Measurements from ENCODE around the gene TPH2. TPM values are rescaled to one million over a fixed set of nuclear protein-coding genes. Genes with fewer than 3 reads are reported as not detected.

TPH2 gene
- polyA plus RNA-seq, 1 donor (not counting 4 experiments of a cell fraction or from before 2014, with no cell fraction given) = not detected

- Histone ChIP-seq H4K20me1 (ENCODE audit: control insufficient read depth, extremely low read depth, insufficient read depth, low read length) (no peaks in the 10 kb centered on the region), H3K27ac (ENCODE audit: control insufficient read depth, insufficient read depth, low read length) (no peak overlapping the region), H2AFZ (ENCODE audit: control insufficient read depth, low read length) (no peak overlapping the region), H3K9me1 (ENCODE audit: control insufficient read depth, extremely low read depth, insufficient read depth, low read length) (no peaks in the 10 kb centered on the region), H3K4me1 (ENCODE audit: control insufficient read depth, extremely low read depth, insufficient read depth, low read length) (no peaks in the 10 kb centered on the region), H3K27me3 (ENCODE audit: control insufficient read depth, extremely low read depth, insufficient read depth, low read length) (no peaks in the 10 kb centered on the region), H3K9me3 (ENCODE audit: control insufficient read depth, low read depth, low read length) (no peaks in the 10 kb centered on the region), H3K79me2 (ENCODE audit: control insufficient read depth, insufficient read depth, low read length) (no peaks in the 10 kb centered on the region), H3K4me3 (ENCODE audit: control insufficient read depth in 2 of 3, extremely low read depth in 1 of 3, insufficient read depth in 2 of 3, low read depth in 1 of 3, low read length in 3 of 3) (no peak overlapping the region), H3K4me2 (ENCODE audit: control insufficient read depth, extremely low read depth, insufficient read depth, low read depth, low read length) (no peak overlapping the region), H3K9ac (ENCODE audit: control insufficient read depth, extremely low read depth, insufficient read depth, low read length) (no peak overlapping the region), H3K36me3 (ENCODE audit: control insufficient read depth in 2 of 2, extremely low read depth in 1 of 2, insufficient read depth in 2 of 2, low read length in 2 of 2) (no peaks in the 10 kb centered on the region)
- no peak for FAIRE-seq
- no peak for DNase-seq (ENCODE audit: low read depth, low spot score)
- TF ChIP-seq, protein P1, sequence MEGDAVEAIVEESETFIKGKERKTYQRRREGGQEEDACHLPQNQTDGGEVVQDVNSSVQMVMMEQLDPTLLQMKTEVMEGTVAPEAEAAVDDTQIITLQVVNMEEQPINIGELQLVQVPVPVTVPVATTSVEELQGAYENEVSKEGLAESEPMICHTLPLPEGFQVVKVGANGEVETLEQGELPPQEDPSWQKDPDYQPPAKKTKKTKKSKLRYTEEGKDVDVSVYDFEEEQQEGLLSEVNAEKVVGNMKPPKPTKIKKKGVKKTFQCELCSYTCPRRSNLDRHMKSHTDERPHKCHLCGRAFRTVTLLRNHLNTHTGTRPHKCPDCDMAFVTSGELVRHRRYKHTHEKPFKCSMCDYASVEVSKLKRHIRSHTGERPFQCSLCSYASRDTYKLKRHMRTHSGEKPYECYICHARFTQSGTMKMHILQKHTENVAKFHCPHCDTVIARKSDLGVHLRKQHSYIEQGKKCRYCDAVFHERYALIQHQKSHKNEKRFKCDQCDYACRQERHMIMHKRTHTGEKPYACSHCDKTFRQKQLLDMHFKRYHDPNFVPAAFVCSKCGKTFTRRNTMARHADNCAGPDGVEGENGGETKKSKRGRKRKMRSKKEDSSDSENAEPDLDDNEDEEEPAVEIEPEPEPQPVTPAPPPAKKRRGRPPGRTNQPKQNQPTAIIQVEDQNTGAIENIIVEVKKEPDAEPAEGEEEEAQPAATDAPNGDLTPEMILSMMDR (optimal IDR thresholded peaks at IDR 0.05 in 1 of 3, IDR thresholded peaks at IDR 0.05 in 1 of 3, conservative IDR thresholded peaks at IDR 0.05 in 1 of 3; ENCODE audit: extremely low read depth in 1 of 3, insufficient read depth in 2 of 3, low read length in 3 of 3) = no peak
- TF ChIP-seq EZH2 (IDR thresholded peaks at IDR 0.05; ENCODE audit: low read length) = no peak
- dilution Hi-C loops (cut with MboI; ENCODE audit: extremely low pct_ligation_motif_present, low sequenced_read_pairs) = no loop called here
Observed at GRCh38 chr12:71970031-71970430, 31.4 kb downstream of the TPH2 start.

DNA sequence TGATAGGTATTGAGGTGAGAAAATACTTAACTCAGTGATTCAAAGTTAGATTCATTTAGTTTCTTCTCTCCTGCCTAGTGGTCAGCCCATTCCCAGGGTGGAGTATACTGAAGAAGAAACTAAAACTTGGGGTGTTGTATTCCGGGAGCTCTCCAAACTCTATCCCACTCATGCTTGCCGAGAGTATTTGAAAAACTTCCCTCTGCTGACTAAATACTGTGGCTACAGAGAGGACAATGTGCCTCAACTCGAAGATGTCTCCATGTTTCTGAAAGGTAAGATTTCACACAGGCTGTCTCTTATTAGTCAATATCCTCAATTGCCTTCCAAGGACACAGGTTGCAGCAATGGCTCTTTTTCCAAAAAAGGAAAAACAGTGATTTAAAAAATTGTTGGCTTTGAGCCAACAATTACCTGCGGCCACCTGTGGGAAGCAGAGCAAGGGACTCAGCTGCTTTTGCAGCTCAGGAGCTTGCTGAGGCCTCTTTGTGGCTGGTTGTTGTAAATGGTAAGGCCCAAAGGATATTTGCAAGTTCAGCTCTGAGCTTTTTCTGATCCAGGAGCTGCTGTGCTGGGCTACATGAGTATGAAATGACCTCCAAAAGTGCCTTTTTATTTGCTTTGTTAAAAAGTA lies 33.9 kb downstream of the TPH2 start:
- no peaks in the 10 kb centered on the region for H3K4me1 ChIP-seq (ENCODE audit: control insufficient read depth, extremely low read depth, insufficient read depth, low read length)
- H4K20me1 ChIP-seq (ENCODE audit: control insufficient read depth, extremely low read depth, insufficient read depth, low read length) = no peaks in the 10 kb centered on the region
- no peaks in the 10 kb centered on the region for H3K27me3 ChIP-seq (ENCODE audit: control insufficient read depth, extremely low read depth, insufficient read depth, low read length)
- no peak overlapping the region for H3K4me3 ChIP-seq (ENCODE audit: control insufficient read depth in 2 of 3, extremely low read depth in 1 of 3, insufficient read depth in 2 of 3, low read depth in 1 of 3, low read length in 3 of 3)
- TF ChIP-seq, protein P1 (optimal IDR thresholded peaks at IDR 0.05 in 1 of 3, IDR thresholded peaks at IDR 0.05 in 1 of 3, conservative IDR thresholded peaks at IDR 0.05 in 1 of 3; ENCODE audit: extremely low read depth in 1 of 3, insufficient read depth in 2 of 3, low read length in 3 of 3) = no peak
- TF ChIP-seq EZH2 (IDR thresholded peaks at IDR 0.05; ENCODE audit: low read length) = no peak
- H2AFZ ChIP-seq (ENCODE audit: control insufficient read depth, low read length) = no peak overlapping the region
- H3K9me3 ChIP-seq (ENCODE audit: control insufficient read depth, low read depth, low read length) = no peaks in the 10 kb centered on the region
- no peaks in the 10 kb centered on the region for H3K36me3 ChIP-seq (ENCODE audit: control insufficient read depth in 2 of 2, extremely low read depth in 1 of 2, insufficient read depth in 2 of 2, low read length in 2 of 2)
- no peak overlapping the region for H3K27ac ChIP-seq (ENCODE audit: control insufficient read depth, insufficient read depth, low read length)
- dilution Hi-C loops (cut with MboI; ENCODE audit: extremely low pct_ligation_motif_present, low sequenced_read_pairs) = no loop called here
- H3K9me1 ChIP-seq (ENCODE audit: control insufficient read depth, extremely low read depth, insufficient read depth, low read length) = no peaks in the 10 kb centered on the region
- no peaks in the 10 kb centered on the region for H3K79me2 ChIP-seq (ENCODE audit: control insufficient read depth, insufficient read depth, low read length)
- no peak overlapping the region for H3K9ac ChIP-seq (ENCODE audit: control insufficient read depth, extremely low read depth, insufficient read depth, low read length)
- FAIRE-seq (no peak), DNase-seq (ENCODE audit: low read depth, low spot score) (no peak)
- H3K4me2 ChIP-seq (ENCODE audit: control insufficient read depth, extremely low read depth, insufficient read depth, low read depth, low read length) = no peak overlapping the region

Data from keratinocyte (primary cell).